GM18498 (cell line): ENCODE measurements around the gene PHF10.
"Not testable (repeated sequence)": the region's sequence is repeated elsewhere in the genome, so short reads cannot be mapped to it uniquely, and the experiment has no call there.

Experiments
- ATAC-seq: cut with Tn5 transposase; IDR thresholded peaks from one replicate; pipeline ENCODE4 v1.9.1; 2021; ENCODE audit warnings: mild to moderate bottlenecking, moderate library complexity; ENCODE audit not compliant: unreplicated experiment

Gene PHF10

GRCh38 chr6:169723200-169723909 lies 945 bp downstream of the PHF10 start:
- peak; percentile 43 for ATAC-seq

- ATAC-seq: peak; percentile 19
Observed at GRCh38 chr6:169722362-169723199, 1.7 kb downstream of the PHF10 start.

GRCh38 chr6:169720207-169720855 lies 4.0 kb downstream of the PHF10 start:
- ATAC-seq: no peak

GRCh38 chr6:169719117-169719516 lies 5.2 kb downstream of the PHF10 start:
- ATAC-seq: no peak

- ATAC-seq: no peak
Observed at GRCh38 chr6:169714595-169714994, 9.7 kb downstream of the PHF10 start.

GRCh38 chr6:169714178-169714577 lies 10.1 kb downstream of the PHF10 start:
- ATAC-seq: no peak

GRCh38 chr6:169710009-169710408 lies 14.3 kb downstream of the PHF10 start:
- ATAC-seq: no peak

- peak; percentile 48 for ATAC-seq
Observed at GRCh38 chr6:169709293-169709692, 15.0 kb downstream of the PHF10 start.

GRCh38 chr6:169707772-169708171 lies 16.5 kb downstream of the PHF10 start:
- no peak for ATAC-seq

- peak; percentile 27 for ATAC-seq
Observed at GRCh38 chr6:169702840-169703246, 21.5 kb downstream of the PHF10 start.

- peak; percentile 93 for ATAC-seq
Observed at GRCh38 chr6:169701954-169702839, 22.1 kb downstream of the PHF10 start, which contains the start of the genes C6orf120 and WDR27. TSS of gene C6orf120 (plus strand) at chr6:169702126. CDS start at chr6:169702460, 334 bp downstream. TSS of gene WDR27 (minus strand) at chr6:169702029. CDS start at chr6:169689005, 13,024 bp downstream.

GRCh38 chr6:169701311-169701953 lies 22.9 kb downstream of the PHF10 start:
- ATAC-seq: peak; percentile 0

GRCh38 chr6:169700296-169700695 lies 24.0 kb downstream of the PHF10 start:
- no peak for ATAC-seq

GRCh38 chr6:169697115-169697514 lies 27.2 kb downstream of the PHF10 start:
- ATAC-seq: not testable (repeated sequence)

GRCh38 chr6:169695131-169695530 lies 29.2 kb downstream of the PHF10 start:
- no peak for ATAC-seq

- no peak for ATAC-seq
Observed at GRCh38 chr6:169692516-169692915, 31.8 kb downstream of the PHF10 start.

- no peak for ATAC-seq
Observed at GRCh38 chr6:169691260-169691659, 33.0 kb downstream of the PHF10 start.

- no peak for ATAC-seq
Observed at GRCh38 chr6:169689287-169689686, 35.0 kb downstream of the PHF10 start.

- ATAC-seq: no peak
Observed at GRCh38 chr6:169685860-169686259, 38.4 kb downstream of the PHF10 start.

GRCh38 chr6:169684056-169684455 lies 40.2 kb downstream of the PHF10 start:
- no peak for ATAC-seq
